SK-N-MC (cell line): Measurements from ENCODE around the gene NOP14.

Experiments used
- EZH2 ChIP-seq: fragments of 200-600 bp; sonication (generic); IDR thresholded peaks from one replicate; pipeline ENCODE4 v1.6.1; 2017; ENCODE audit warnings: antibody characterized with exemption
- POLR2AphosphoS5 ChIP-seq: IDR thresholded peaks from 2 replicates; pipeline ENCODE4 v1.6.1; 2012; ENCODE audit warnings: mild to moderate bottlenecking, low read depth, low read length, borderline replicate concordance

- TF ChIP-seq EZH2: no peak
- no peak for TF ChIP-seq POLR2AphosphoS5
These were observed 32.5 kb upstream of the NOP14 start for GRCh38 chr4:2995546-2996265.
